H1 (cell line): Measurements from ENCODE around the gene GALE. TPM values are rescaled to one million over a fixed set of nuclear protein-coding genes. Genes with fewer than 3 reads are reported as not detected.

ENCODE experiments used
- CTCF ChIA-PET: fragments of 300-600 bp; sonication (Branson Sonifier 250); formaldehyde crosslinking; loops from one replicate; lab custom pipeline; 2021; ENCODE audit not compliant: partially characterized antibody; lab: Charles Lee
- POLR2A ChIA-PET: fragments of 300-600 bp; sonication (Branson Sonifier 250); formaldehyde crosslinking; loops from one replicate; lab custom pipeline; 2021; ENCODE audit warnings: inconsistent platforms; ENCODE audit not compliant: partially characterized antibody; lab: Charles Lee
- DNase-seq, 2 experiments: peaks; one replicate each; pipeline versions ENCODE4 v3.0.0 to v3.0.0-alpha.2; 2010 to 2022; ENCODE audit warnings: low spot score in 2 of 2, low read depth in 1 of 2, mixed read lengths in 1 of 2
- FAIRE-seq: peaks from 2 replicates; lab custom pipeline; 2011; peaks lifted over from hg19 to GRCh38; lab: Jason Lieb, UNC
- H2AFZ ChIP-seq: 2 replicates; pipeline ENCODE4 v1.8.1; 2012; ENCODE audit warnings: low read length, inconsistent platforms
- H2AK5ac ChIP-seq: 2 replicates; pipeline ENCODE4 v1.6.1; 2013; ENCODE audit warnings: low read depth, low read length
- H2BK120ac ChIP-seq: replicated peaks from 2 replicates; pipeline ENCODE3; 2013; ENCODE audit warnings: low read depth, low read length, inconsistent platforms
- H2BK12ac ChIP-seq: 2 replicates; pipeline ENCODE4 v1.6.1; 2013; ENCODE audit warnings: low read depth, low read length
- H2BK15ac ChIP-seq: 2 replicates; pipeline ENCODE4 v1.6.1; 2013; ENCODE audit warnings: low read length
- H2BK20ac ChIP-seq: 2 replicates; pipeline ENCODE4 v1.6.1; 2013; ENCODE audit warnings: low read length
- H2BK5ac ChIP-seq: 2 replicates; pipeline ENCODE4 v1.6.1; 2013; ENCODE audit warnings: low read depth, low read length
- H3K14ac ChIP-seq: 2 replicates; pipeline ENCODE4 v1.6.1; 2013; ENCODE audit warnings: inconsistent platforms; ENCODE audit not compliant: insufficient read length
- H3K18ac ChIP-seq: 2 replicates; pipeline ENCODE4 v1.6.1; 2013; ENCODE audit warnings: low read length; ENCODE audit errors: extremely low read depth
- H3K23ac ChIP-seq: 2 replicates; pipeline ENCODE4 v1.6.1; 2013; ENCODE audit warnings: inconsistent platforms; ENCODE audit not compliant: insufficient read length
- H3K23me2 ChIP-seq: 2 replicates; pipeline ENCODE4 v1.6.1; 2013; ENCODE audit warnings: low read depth, low read length
- H3K27ac ChIP-seq: 2 replicates; pipeline ENCODE4 v1.6.1; 2011; ENCODE audit warnings: low read depth, low read length, inconsistent platforms
- H3K27me3 ChIP-seq, 4 experiments: replicated peaks in 1 of 4; 1 replicate in 1 of 4; 2 replicates in 3 of 4; pipeline versions ENCODE4 v1.6.1 to v1.8.1; 2011 to 2013; ENCODE audit warnings: low read length in 3 of 4, mild to moderate bottlenecking in 3 of 4, inconsistent platforms in 2 of 4, mixed read lengths in 2 of 4, moderate library complexity in 1 of 4; ENCODE audit not compliant: control insufficient read depth in 3 of 4, insufficient read depth in 3 of 4; ENCODE audit errors: extremely low read depth in 1 of 4
- H3K36me3 ChIP-seq, 4 experiments: 2 replicates each; pipeline versions ENCODE4 v1.6.1 to v1.8.1; 2011 to 2013; ENCODE audit warnings: mild to moderate bottlenecking in 4 of 4, low read length in 3 of 4, moderate library complexity in 2 of 4, control low read depth in 1 of 4, inconsistent platforms in 1 of 4; ENCODE audit not compliant: insufficient read depth in 4 of 4, control insufficient read depth in 2 of 4
- H3K4ac ChIP-seq: replicated peaks from 2 replicates; pipeline ENCODE3; 2013; ENCODE audit warnings: low read length, low read depth, mixed read lengths, inconsistent platforms; ENCODE audit not compliant: insufficient read length
- H3K4me1 ChIP-seq, 4 experiments: replicated peaks in 1 of 4; 1 replicate in 1 of 4; 2 replicates in 3 of 4; pipeline versions ENCODE4 v1.6.1 to v1.8.1; 2011 to 2013; ENCODE audit warnings: low read length in 3 of 4, inconsistent platforms in 2 of 4, mixed read lengths in 1 of 4; ENCODE audit not compliant: insufficient read depth in 4 of 4, control insufficient read depth in 3 of 4
- H3K4me2 ChIP-seq, 2 experiments: 2 replicates each; pipeline versions ENCODE4 v1.6.1 to v1.8.1; 2011 to 2013; ENCODE audit warnings: low read depth in 2 of 2, low read length in 2 of 2, control low read depth in 1 of 2, inconsistent platforms in 1 of 2, mild to moderate bottlenecking in 1 of 2; ENCODE audit not compliant: insufficient read depth in 1 of 2
- H3K4me3 ChIP-seq, 4 experiments: fragments of 200-600, 300-600 bp in 1 of 4; sonication (generic), shearing (Covaris generic), sonication (Bioruptor Twin) in 1 of 4; 2 replicates each; pipeline versions ENCODE4 v1.5.1 to v1.8.1; 2011 to 2016; ENCODE audit warnings: low read length in 4 of 4, low read depth in 3 of 4, control low read depth in 2 of 4, inconsistent platforms in 2 of 4, mild to moderate bottlenecking in 2 of 4, mixed read lengths in 1 of 4, moderate library complexity in 1 of 4; ENCODE audit not compliant: insufficient read depth in 2 of 4; ENCODE audit errors: extremely low read depth in 1 of 4
- H3K56ac ChIP-seq: replicated peaks from 2 replicates; pipeline ENCODE3; 2013; ENCODE audit warnings: low read depth, mild to moderate bottlenecking, mixed read lengths, low read length, inconsistent platforms; ENCODE audit not compliant: insufficient read length
- H3K79me1 ChIP-seq: 2 replicates; pipeline ENCODE4 v1.6.1; 2013; ENCODE audit warnings: low read depth, low read length, control low read depth
- H3K79me2 ChIP-seq, 2 experiments: 2 replicates each; pipeline versions ENCODE4 v1.6.1 to v1.8.1; 2012 to 2013; ENCODE audit warnings: low read length in 2 of 2, mild to moderate bottlenecking in 2 of 2, inconsistent platforms in 1 of 2; ENCODE audit not compliant: insufficient read depth in 2 of 2, control insufficient read depth in 1 of 2
- H3K9ac ChIP-seq, 4 experiments: replicated peaks in 1 of 4; 1 replicate in 1 of 4; 2 replicates in 3 of 4; pipeline versions ENCODE4 v1.6.1 to v1.8.1; 2011 to 2013; ENCODE audit warnings: low read depth in 3 of 4, low read length in 3 of 4, control low read depth in 2 of 4, mild to moderate bottlenecking in 2 of 4, moderate library complexity in 2 of 4, inconsistent platforms in 1 of 4; ENCODE audit errors: extremely low read depth in 1 of 4
- H3K9me3 ChIP-seq, 2 experiments: 2 replicates each; pipeline versions ENCODE4 v1.6.1 to v1.8.1; 2012 to 2013; ENCODE audit warnings: mild to moderate bottlenecking in 2 of 2, moderate library complexity in 2 of 2, control low read depth in 1 of 2, inconsistent platforms in 1 of 2, low read depth in 1 of 2, low read length in 1 of 2, mixed read lengths in 1 of 2; ENCODE audit not compliant: insufficient read depth in 2 of 2
- H4K20me1 ChIP-seq, 2 experiments: replicated peaks in 1 of 2; 2 replicates each; pipeline versions ENCODE3 to v1.8.1; 2011 to 2013; ENCODE audit warnings: inconsistent platforms in 2 of 2, low read length in 2 of 2, mild to moderate bottlenecking in 1 of 2; ENCODE audit not compliant: insufficient read depth in 2 of 2, control insufficient read depth in 1 of 2
- H4K5ac ChIP-seq: 2 replicates; pipeline ENCODE4 v1.6.1; 2013; ENCODE audit warnings: low read length, low read depth, mixed read lengths, inconsistent platforms; ENCODE audit not compliant: insufficient read length
- H4K8ac ChIP-seq: 2 replicates; pipeline ENCODE4 v1.8.0; 2013; ENCODE audit warnings: mild to moderate bottlenecking, moderate library complexity, low read length, inconsistent platforms; ENCODE audit not compliant: insufficient read depth; ENCODE audit errors: extremely low read depth
- H4K91ac ChIP-seq: replicated peaks from 2 replicates; pipeline ENCODE3; 2013; ENCODE audit warnings: low read length, mixed read lengths, inconsistent platforms; ENCODE audit not compliant: insufficient read length
- ASH2L ChIP-seq: fragments of 200-600, 300-600 bp; sonication (generic); IDR thresholded peaks from one replicate; pipeline ENCODE4 v1.7.1; 2017; ENCODE audit warnings: low read length
- CBX8 ChIP-seq: fragments of 300-800, 300-1000 bp; sonication (generic); IDR thresholded peaks from 2 replicates; pipeline ENCODE4 v1.7.1; 2016; ENCODE audit warnings: low read depth, low read length, borderline replicate concordance
- EP300 ChIP-seq, 2 experiments: IDR thresholded peaks; 1 replicate in 1 of 2; 2 replicates in 1 of 2; pipeline ENCODE4 v1.6.1; 2011 to 2012; ENCODE audit warnings: low read depth in 2 of 2, low read length in 2 of 2, mild to moderate bottlenecking in 2 of 2, borderline replicate concordance in 1 of 2, inconsistent platforms in 1 of 2, moderate library complexity in 1 of 2
- KDM4A ChIP-seq: IDR thresholded peaks from one replicate; pipeline ENCODE4 v1.7.1; 2012; ENCODE audit warnings: low read depth, mild to moderate bottlenecking, moderate library complexity, low read length, inconsistent platforms; ENCODE audit not compliant: severe bottlenecking
- NANOG ChIP-seq: IDR thresholded peaks from 2 replicates; pipeline ENCODE4 v1.6.1; 2011; ENCODE audit warnings: low read length, low read depth, mild to moderate bottlenecking, inconsistent platforms; ENCODE audit not compliant: insufficient read depth, poor library complexity, severe bottlenecking
- SP2 ChIP-seq: IDR thresholded peaks from 2 replicates; pipeline ENCODE4 v1.6.1; 2012; ENCODE audit warnings: mild to moderate bottlenecking, low read length, inconsistent platforms
- TCF12 ChIP-seq: IDR thresholded peaks from 2 replicates; pipeline ENCODE4 v1.6.1; 2011; ENCODE audit warnings: low read depth, mild to moderate bottlenecking, low read length
- WGBS, 2 experiments: shearing (Covaris generic) in 1 of 2; methylation state at CpG; one replicate each; pipeline versions ENCODE4 v1.1.6 to v1.1.7; 2013 to 2015; ENCODE audit warnings: low lambda C conversion rate in 2 of 2, mixed read lengths in 2 of 2, inconsistent platforms in 1 of 2, low coverage in 1 of 2, missing lambda C conversion rate in 1 of 2; ENCODE audit not compliant: insufficient replicate concordance in 2 of 2, insufficient coverage in 1 of 2, insufficient read length in 1 of 2; ENCODE audit errors: extremely low coverage in 1 of 2, missing lambda C conversion rate in 1 of 2; 5-methylcytosine and 5-hydroxymethylcytosine counted together
- polyA plus RNA-seq, 7 experiments: library from polyadenylated mRNA; depleted of rRNA in 3 of 7; stranded (reverse) in 5 of 7; unstranded in 2 of 7; fragments of >200 nt in 5 of 7; fragments of 200-250 nt in 2 of 7; gene quantifications; 1 replicate in 5 of 7; 2 replicates in 1 of 7; 4 replicates in 1 of 7; pipeline versions ENCODE4 v1.2.1 to v1.2.3, GENCODE V29; 2011 to 2013; ENCODE audit warnings: missing spikeins in 2 of 7, mixed read lengths in 2 of 7
- total RNA-seq: library from RNA; stranded (reverse); fragmentation: NEBNext Ultra II Directional; extraction: Animal tissue kit (Norgen Biotek cat#: 25700); gene quantifications from 2 replicates; pipeline ENCODE4 v1.2.1, GENCODE V29; 2021
- TF ChIP-seq, protein P1 (sequence below): IDR thresholded peaks from 2 replicates; pipeline ENCODE4 v1.6.1; 2012; ENCODE audit warnings: inconsistent platforms

Gene GALE
- total and polyA plus RNA-seq, 2 of the 8 experiments (the other 6 are each of a cell fraction or from before 2014, with no cell fraction given), result 26.0 to 33.9 TPM

- Histone ChIP-seq H3K36me3 (peaks cover 0 to 6% (median 0%) of the 10 kb centered on the region in 4 experiments; a peak in 2 of 8 replicates), H2BK20ac (no peak overlapping the region), H3K9ac (no peak overlapping the region), H2AFZ (no peak overlapping the region), H2BK120ac (no peak overlapping the region), H3K56ac (no peak overlapping the region), H4K20me1 (peaks cover 0 to 4% of the 10 kb centered on the region in 2 experiments), H3K4me3 (no peak overlapping the region), H3K4ac (no peak overlapping the region), H3K23ac (no peak overlapping the region), H3K9me3 (no peaks in the 10 kb centered on the region), H4K5ac (no peak overlapping the region), H3K4me1 (peaks cover 0 to 5% (median 3%) of the 10 kb centered on the region in 4 experiments; a peak in 3 of 7 replicates), H3K79me1 (0 out of 2 replicates have a peak, but pooled peaks cover 4% of the 10 kb centered on the region), H4K8ac (no peak overlapping the region), H2BK5ac (no peak overlapping the region), H3K18ac (no peak overlapping the region), H3K27me3 (no peaks in the 10 kb centered on the region), H2BK12ac (no peak overlapping the region), H3K79me2 (peaks cover 12 to 29% of the 10 kb centered on the region in 2 experiments), H3K27ac (no peak overlapping the region), H3K14ac (no peak overlapping the region), H3K23me2 (peaks cover 6% of the 10 kb centered on the region; the same call in 1 of the 2 replicates), H3K4me2 (no peak overlapping the region), H2AK5ac (no peak overlapping the region), H4K91ac (no peak overlapping the region), H2BK15ac (no peak overlapping the region)
- no peak for FAIRE-seq
- ChIA-PET CTCF (interaction anchor here (0.9 to 1.8 kb wide), 9 partner anchors 11 to 232 kb away, joined by 3 to 6 read pairs (median 4); partner anchors contain the start of gene ELOA), POLR2A (interaction anchor here (1.1 to 12.5 kb wide), 2 partner anchors 19 to 85 kb away, joined by 3 to 192 read pairs; partner anchors contain the start of genes GALE and LYPLA2)
- no peak for DNase-seq
- TF ChIP-seq NANOG (no peak), KDM4A (no peak), EP300 (IDR thresholded peaks at IDR 0.05; ENCODE audit: borderline replicate concordance in 1 of 2, low read depth in 2 of 2, low read length in 2 of 2) (no peak), CBX8 (no peak), ASH2L (no peak), SP2 (no peak), TCF12 (no peak)
- TF ChIP-seq, protein P1, sequence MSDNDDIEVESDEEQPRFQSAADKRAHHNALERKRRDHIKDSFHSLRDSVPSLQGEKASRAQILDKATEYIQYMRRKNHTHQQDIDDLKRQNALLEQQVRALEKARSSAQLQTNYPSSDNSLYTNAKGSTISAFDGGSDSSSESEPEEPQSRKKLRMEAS, result no peak
- WGBS, 2 experiments, result 89% methylated on average over 2 of the region's 2 CpGs; no CpG with 5 or more reads in 1 of the 2 experiments
These were observed 24.3 kb downstream of the GALE start for GRCh38 chr1:23776217-23776616.
